Loucy (cell line): ENCODE data around the gene SCAF8.

Experiments used
- CTCF ChIP-seq: fragments of 200-600 bp; sonication (generic); conservative IDR thresholded peaks from 2 replicates; pipeline ENCODE4 v1.5.1; 2014; ENCODE audit warnings: mild to moderate bottlenecking, antibody characterized with exemption, low read length
- EZH2phosphoT487 ChIP-seq: fragments of 200-600 bp; IDR thresholded peaks from 2 replicates; pipeline ENCODE4 v1.6.1; 2018; ENCODE audit warnings: antibody characterized with exemption, mild to moderate bottlenecking, moderate library complexity, borderline replicate concordance

GRCh38 chr6:154821638-154822037, 88.4 kb downstream of the SCAF8 start:
- TF ChIP-seq CTCF (no peak), EZH2phosphoT487 (no peak)
